HG02884 (cell line): Measurements from ENCODE around the gene LMOD3.

Experiments used
- ATAC-seq: cut with Tn5 transposase; IDR thresholded peaks from one replicate; pipeline ENCODE4 v1.9.1; 2021; ENCODE audit warnings: mild to moderate bottlenecking, moderate library complexity; ENCODE audit not compliant: unreplicated experiment

LMOD3 gene

DNA sequence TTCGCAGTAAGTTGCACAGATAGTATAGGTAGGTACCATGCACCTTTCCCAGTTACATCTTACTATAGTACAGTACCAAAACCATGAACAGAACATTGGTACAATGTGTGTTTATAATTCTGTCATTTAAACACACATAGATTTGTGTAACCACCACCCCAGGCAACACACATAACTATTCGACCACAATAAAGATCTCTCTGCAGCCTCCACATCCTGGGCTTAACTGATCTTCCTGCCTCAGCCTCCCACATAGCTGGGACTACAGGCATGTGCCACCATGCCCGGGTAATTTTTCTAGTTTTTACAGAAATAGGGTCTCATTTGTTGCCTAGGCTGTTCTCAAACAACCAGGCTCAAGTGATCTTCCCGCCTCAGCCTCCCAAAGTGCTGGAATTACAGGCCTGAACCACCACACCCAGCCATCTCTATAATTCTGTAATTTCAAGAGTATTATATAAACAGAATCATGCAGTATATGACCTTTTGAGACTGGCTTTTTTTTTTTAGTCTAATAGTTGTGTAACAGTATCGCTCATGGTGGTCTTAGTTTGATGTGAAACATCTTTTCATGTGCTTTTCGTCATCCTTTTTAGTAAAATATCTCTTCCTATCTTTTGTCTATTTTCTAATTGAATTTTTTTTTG, 57.0 kb downstream of the LMOD3 start:
- ATAC-seq, result no peak

DNA sequence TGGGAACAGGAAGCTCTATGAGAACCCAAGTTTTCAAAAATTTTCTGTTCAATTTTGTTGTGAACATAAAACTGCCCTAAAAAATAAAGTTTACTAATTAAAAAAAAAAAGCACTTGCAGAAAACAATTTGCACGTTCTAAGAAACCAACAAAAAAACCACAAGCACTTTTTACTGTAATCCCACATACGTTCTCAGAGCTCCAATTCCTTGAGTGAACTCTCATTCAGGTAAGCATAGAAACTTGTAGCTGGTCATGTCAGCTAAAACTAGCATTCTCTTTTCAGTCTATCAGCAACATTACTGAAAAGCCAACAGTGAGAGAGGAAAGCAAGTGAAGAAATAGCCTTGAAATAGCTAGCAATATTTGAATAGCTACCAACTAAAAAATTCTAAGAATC, 58.8 kb downstream of the LMOD3 start:
- ATAC-seq, result no peak

DNA sequence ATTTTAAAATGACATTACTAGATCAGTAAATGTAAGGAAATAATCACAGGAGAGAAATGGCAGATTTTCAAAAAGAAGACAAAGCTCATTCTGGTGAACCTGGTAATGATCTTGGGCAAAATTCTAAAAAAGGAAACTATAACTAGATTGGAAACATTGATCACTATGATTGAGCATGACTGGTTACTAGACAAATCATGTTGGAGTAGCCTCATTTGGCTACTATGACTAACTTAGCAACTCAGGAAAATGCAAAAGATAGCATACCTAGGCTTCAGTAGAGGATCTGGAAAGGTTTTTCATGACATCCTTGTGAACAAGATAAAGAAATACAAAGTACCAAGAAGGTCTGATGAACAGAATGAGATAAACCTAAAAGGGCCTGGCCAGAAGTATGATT, 62.7 kb downstream of the LMOD3 start:
- ATAC-seq, result no peak

DNA sequence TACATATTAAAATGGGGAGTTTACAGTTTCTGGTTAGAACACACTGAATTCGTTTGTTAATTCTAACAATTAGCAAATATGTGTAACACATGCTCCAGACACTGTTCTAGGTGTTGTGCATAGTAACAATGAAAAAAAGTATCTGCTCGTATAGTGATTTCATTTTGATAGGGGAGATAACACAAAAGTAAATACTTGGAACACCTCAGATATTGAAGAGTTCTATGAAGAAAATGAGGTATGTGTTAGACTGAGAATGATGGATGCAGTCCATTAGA, 63.5 kb downstream of the LMOD3 start:
- no peak for ATAC-seq

GRCh38 chr3:69058180-69058946, 64.0 kb downstream of the LMOD3 start:
- ATAC-seq, result peak; percentile 98
